ENCODE measurements around the gene KCNQ1. TPM values are rescaled to one million over a fixed set of nuclear protein-coding genes. Genes with fewer than 3 reads are reported as not detected.

KCNQ1 gene
- total and polyA plus RNA-seq, 2 donors (not counting 3 experiments of a cell fraction or from before 2014, with no cell fraction given) = 0.07 to 0.09 TPM

GRCh38 chr11:2775083-2775625 lies 330.3 kb downstream of the KCNQ1 start:
- no peak overlapping the region for H2AFZ ChIP-seq (ENCODE audit: low read depth, low read length)
- TF ChIP-seq JUN (IDR thresholded peaks at IDR 0.05; ENCODE audit: borderline replicate concordance, insufficient read depth, insufficient read length, low read depth) = no peak
- TF ChIP-seq GATA2 (IDR thresholded peaks at IDR 0.05; ENCODE audit: insufficient read depth, insufficient read length, low read depth, low read length) = no peak
- no peak for TF ChIP-seq MYC (IDR thresholded peaks at IDR 0.05; ENCODE audit: low read depth, low read length)
- no peak for TF ChIP-seq FOS (IDR thresholded peaks at IDR 0.05; ENCODE audit: borderline replicate concordance, insufficient read depth, low read length)
- no peak for TF ChIP-seq EZH2 (IDR thresholded peaks at IDR 0.05; ENCODE audit: borderline replicate concordance, low read depth, low read length, severe bottlenecking)
- TF ChIP-seq MAX (IDR thresholded peaks at IDR 0.05; ENCODE audit: insufficient read depth, insufficient read length) = no peak
- no peak for TF ChIP-seq CTCF (IDR thresholded peaks at IDR 0.05; ENCODE audit: extremely low read depth in 1 of 2, insufficient read depth in 1 of 2, low read depth in 1 of 2, low read length in 2 of 2)
- no peak for TF ChIP-seq POLR2A (IDR thresholded peaks at IDR 0.05; ENCODE audit: low read depth, low read length)
- no peak for TF ChIP-seq POLR2AphosphoS5 (IDR thresholded peaks at IDR 0.05; ENCODE audit: insufficient read depth, low read depth, low read length)
- H4K20me1 ChIP-seq (replicated peaks; ENCODE audit: control insufficient read depth, extremely low read depth, insufficient read depth, low read length) = no peaks in the 10 kb centered on the region
- H3K79me2 ChIP-seq (ENCODE audit: control insufficient read depth, insufficient read depth, low read length) = no peaks in the 10 kb centered on the region
- BruUV-seq (replicated peaks) = no TSS peak
- no peaks in the 10 kb centered on the region for H3K9me3 ChIP-seq (replicated peaks; ENCODE audit: control insufficient read depth, insufficient read depth, low read length)
- no peak overlapping the region for H3K27ac ChIP-seq (ENCODE audit: insufficient read depth, low read depth, low read length)
- DNase-seq (ENCODE audit: low read depth, low spot score) (no peak), FAIRE-seq (no peak)
- no peaks in the 10 kb centered on the region for H3K9me1 ChIP-seq (replicated peaks; ENCODE audit: control insufficient read depth, extremely low read depth, insufficient read depth, low read length)
- no peak overlapping the region for H3K9ac ChIP-seq (replicated peaks; ENCODE audit: extremely low read depth, insufficient read depth, low read length)
- POLR2A ChIA-PET = no interaction called here
- no peak overlapping the region for H3K4me3 ChIP-seq (replicated peaks in 1 of 3; ENCODE audit: insufficient read depth in 1 of 3, low read depth in 1 of 3, low read length in 3 of 3)
- H3K4me1 ChIP-seq (ENCODE audit: control insufficient read depth, extremely low read depth, insufficient read depth, low read length) = no peaks in the 10 kb centered on the region
- no peak overlapping the region for H3K4me2 ChIP-seq (ENCODE audit: insufficient read depth, low read length)
- intact Hi-C loops (cut with micrococcal nuclease) (loop anchor here (10.0 kb wide), 1 partner anchor 110 kb away; the partner anchor contains the start of gene CDKN1C), dilution Hi-C loops (cut with MboI; ENCODE audit: extremely low pct_ligation_motif_present, low sequenced_read_pairs) (no loop called here)
- no peaks in the 10 kb centered on the region for H3K27me3 ChIP-seq (ENCODE audit: control insufficient read depth in 2 of 2, insufficient read depth in 2 of 2, low read length in 2 of 2)
- H3K36me3 ChIP-seq (ENCODE audit: control insufficient read depth in 2 of 2, extremely low read depth in 1 of 2, insufficient read depth in 2 of 2, low read length in 2 of 2) = no peaks in the 10 kb centered on the region
- CTCF ChIA-PET = interaction anchor here (0.9 kb wide), 1 partner anchor 354 kb away, joined by 3 read pairs; no protein-coding TSS in a partner anchor
